CD4-positive, alpha-beta T cell treated with Interleukin-4 for 4 hours (primary cell): ENCODE measurements around the gene MPPED2.

Experiments used
- DNase-seq: peaks from one replicate; pipeline ENCODE4 v3.0.0-alpha.2; 2020

Gene MPPED2

DNA sequence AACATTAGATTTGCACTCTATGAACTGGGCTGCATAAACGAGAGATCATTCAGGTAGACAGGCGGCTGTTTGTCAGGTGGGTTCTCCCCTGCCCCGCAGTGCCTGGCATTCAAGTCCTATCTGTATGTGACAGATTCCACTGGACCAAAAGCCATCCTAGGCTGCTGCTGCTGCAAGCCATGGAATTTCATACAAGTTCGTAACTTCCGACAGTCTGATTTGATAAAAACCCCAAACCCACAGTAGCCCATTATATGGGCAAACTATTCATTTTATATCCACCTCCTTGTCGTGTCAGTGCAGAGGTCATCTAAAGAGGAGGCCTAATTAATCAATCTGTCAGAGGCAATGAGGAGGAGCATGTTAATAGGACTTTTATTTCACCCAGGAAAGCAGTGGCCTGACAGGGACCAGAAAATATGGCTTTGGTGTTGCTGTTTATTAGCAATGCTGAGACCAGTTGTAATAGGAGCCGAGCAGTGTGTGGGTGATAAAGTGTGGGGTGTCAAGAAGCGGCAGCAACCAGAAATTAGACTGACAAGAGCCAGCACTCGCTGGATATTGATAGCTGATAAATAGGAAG, 139.0 kb downstream of the MPPED2 start:
- DNase-seq = no peak

DNA sequence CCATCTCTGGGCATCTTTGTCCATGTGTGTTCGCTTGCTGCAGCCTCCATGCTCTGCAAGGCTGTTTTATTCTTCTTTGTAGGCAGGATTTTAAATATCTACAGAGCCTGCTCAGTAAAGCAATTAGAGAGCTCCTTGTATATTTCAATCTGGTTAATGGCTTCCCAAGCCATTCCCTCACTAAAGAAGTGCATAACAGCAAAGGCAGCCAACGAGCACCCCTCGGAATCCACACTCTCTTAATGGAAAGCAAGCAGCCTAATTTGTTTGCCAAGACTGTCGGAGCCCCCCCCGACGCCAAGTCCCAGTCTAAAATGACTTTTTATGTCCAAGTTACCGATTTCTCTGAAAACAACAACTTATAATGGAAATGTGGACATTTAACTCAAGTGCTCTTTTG, 139.6 kb downstream of the MPPED2 start:
- DNase-seq = no peak

DNA sequence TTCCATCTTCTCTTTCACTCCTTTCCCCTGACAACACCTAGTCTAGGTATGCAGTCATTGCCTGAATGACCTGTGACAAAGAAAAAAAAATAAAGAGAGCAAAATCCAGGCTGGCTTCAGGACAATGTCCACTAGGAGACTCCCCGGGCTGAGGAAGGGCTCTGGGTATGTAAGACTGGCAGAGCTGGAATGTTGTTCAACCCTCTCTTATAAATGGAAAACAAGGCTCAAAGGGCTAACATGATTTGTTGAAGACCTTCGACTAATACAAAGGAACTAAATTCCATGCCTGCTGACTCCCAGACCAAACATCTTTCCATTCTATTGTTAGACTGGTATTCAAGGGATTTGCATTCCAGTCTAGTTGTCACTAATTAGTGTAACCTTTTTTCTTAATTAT, 141.1 kb downstream of the MPPED2 start:
- no peak for DNase-seq

DNA sequence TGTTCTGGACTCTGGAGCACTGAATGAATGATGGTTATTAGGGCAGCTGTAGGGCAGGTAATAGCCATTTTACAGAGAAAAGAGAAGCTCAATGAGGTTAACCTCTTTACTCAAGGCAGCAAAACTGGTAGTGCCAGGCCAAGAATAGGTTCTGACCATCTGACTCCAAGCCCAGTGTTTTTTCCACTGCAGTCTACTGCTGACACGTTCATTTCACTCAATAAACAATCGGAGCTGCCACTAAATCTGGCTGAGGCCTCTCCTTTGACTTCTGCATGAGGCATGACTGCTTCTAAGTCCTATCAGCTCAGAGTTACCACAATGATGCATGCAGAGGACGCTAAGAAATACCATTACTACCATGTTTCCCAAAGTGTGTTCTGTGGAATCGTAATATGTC, 145.6 kb downstream of the MPPED2 start:
- no peak for DNase-seq

DNA sequence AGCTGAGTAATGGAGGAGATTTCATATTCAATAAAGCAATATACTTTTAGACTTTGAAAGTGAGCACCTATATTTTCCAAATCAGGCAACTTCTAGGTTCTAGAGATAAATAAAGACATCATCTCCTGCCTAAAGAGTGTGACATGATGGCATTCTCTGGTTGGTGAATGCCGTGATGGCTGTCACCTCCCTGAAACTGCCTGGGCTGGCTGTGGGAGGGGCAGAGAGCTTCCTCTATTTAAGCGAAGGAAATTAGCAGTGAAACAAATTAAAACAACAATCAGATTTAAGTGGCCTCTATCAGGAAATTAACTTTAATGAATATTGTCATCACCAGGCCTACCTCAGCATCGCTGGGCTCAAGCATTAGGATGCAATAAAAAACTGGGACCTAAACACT, 149.4 kb downstream of the MPPED2 start:
- DNase-seq = no peak

DNA sequence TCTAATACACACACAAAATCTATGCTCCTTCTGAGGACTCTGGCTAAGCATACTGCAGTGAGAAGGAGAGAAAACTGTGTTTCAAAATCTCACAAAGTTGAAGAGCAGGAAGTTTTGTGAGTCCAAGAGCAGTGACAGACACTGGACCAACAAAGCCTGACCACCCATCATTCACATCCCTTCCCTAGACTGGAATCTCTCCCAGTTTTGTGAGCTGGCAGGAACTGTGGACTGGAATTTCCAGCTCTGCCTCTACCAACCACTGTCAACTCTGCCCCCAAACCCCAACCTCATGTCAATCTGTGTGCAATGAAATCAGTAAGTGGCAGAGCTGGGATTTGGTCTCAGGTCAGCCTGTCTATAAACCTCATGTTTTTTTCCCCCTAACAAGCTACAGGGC, 150.7 kb downstream of the MPPED2 start:
- no peak for DNase-seq

DNA sequence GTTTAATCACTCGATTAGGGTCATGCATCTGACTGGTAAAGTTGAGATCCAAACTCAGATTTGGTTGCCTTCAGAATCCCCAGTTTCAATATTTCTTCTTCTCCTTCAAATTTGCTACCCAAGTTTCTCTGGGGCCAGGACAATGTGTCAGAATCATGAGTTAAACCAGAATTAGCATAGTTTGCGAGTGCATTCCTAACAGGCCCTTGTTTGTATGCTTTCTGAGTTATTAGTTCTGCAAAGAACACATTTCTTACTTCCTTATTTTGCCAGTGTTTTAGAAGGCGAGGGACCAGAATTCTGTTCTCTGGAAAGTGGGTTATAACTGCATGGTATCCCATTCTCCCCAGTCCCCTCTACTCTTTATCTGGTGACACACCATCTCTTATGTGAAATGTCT, 151.3 kb downstream of the MPPED2 start:
- no peak for DNase-seq

DNA sequence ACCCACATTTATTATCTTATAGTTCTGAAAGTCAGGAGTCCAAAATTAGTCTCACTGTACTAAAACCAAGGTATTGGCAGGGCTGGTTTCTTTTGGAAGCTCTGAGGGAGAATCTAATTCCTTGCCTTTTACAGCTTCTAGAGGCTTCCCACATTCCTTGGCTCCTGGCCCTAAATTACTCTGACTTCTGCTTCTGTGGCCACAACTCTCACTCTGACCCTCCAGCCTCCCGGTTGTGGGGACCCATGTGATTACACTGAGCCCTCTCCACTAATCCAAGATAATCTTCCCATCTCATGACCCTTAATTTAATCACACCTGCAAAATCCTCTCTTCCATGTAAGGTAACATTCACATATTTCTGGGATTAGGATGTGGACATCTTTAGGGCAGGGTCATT, 152.3 kb downstream of the MPPED2 start:
- DNase-seq = no peak

DNA sequence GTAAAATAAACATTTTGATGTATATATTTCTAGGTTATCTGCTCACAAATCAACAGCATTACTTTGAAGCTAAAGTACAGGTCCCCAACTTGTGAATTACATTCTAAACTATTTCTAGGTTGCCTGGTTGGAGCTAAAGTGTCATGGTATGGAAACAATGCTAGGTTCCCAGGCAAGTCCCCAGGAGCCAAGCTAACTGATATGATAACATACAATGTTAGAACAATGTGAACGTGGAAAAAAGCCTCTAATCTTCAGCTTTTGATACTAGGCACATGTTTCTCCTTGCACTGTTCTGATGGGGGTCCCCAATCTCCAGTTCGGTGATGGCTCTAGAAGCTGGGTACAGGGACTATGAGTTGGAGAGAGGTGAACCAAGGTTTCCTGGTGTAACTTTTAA, 153.4 kb downstream of the MPPED2 start:
- no peak for DNase-seq

DNA sequence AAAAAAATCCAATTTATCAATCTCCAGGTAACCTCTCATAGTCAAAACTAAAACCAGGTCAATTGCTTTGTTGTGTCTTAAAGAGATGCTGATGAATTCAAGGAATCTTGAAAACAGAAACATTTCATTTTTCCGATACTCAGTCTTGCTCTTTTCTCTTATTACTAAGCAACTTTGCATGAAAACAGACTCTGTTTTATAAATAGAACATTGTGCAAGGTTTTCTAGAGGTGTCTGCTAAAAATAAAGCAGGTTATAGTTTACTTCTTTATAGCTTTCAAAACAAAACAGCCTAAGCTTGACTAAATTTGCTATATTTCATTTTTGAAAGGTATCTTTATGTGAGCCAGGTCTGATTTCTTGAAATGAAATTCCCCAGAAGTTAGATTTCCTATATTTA, 154.0 kb downstream of the MPPED2 start:
- DNase-seq = no peak

DNA sequence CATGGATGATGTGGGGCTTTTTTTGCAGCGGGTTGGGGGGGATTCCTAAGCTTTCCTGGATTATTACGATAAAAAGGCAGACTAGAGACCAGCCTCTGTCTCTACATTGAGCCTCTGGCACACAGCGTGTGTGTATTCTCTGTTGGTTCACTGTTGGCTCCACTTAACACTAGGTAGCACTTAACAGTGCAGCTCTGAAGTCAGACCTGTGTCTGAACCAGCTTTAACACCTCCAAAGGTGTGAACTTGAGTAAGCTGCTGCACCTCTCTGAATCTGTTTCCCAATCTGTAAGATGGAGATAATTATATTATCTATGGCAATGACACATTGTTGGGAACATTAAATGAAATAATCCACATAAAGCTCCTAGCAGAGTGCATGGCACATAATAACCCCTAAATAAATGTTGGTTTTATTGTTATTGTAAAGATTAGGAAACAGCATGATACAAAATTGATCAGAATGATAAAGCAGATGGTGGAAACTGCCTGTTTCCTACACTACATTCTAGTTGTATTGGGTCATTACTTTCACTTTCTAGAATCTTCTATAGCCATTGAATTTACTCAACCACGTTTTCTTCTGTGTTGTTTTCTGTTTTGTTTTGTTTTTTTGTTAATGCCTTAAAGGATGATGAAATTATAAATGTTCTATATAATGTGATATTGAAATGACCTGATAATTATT, 154.9 kb downstream of the MPPED2 start:
- no peak for DNase-seq

DNA sequence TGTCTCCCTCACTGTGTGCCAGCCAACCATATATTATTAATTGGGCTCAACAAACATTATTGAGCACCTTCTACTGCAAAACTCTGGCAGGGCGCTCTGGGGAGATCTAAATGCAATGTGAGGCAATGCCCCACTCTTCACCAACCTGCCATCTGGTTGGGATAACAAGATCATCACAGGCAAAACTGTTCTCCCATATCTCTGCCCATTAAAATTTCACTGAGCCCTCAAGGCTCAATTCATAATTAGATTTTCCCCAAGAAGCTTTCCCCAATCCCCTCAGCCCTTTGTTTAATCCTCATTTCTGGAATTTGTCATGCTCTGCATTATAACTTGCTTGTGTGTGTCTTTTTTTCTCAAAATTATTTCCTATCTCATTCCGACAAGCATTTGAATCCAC, 156.6 kb downstream of the MPPED2 start:
- DNase-seq = no peak

DNA sequence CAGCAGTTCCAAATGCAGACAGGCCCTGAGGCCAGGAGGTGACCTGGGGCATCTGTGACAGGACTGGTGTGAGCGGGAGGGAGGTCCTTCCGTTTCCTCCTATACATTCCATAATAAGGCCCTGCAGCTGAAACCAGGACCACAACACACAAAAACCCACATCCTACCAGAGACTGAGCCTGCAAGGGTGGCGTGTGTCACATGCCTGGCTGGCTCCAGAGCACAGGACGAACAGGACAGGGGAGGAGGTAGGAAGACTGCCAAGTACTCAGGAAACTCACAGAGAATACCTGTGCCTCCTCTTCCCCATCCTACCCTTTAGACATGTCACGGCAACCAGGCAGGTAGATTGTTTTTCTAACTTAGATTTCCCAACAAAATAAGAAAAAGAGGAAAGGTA, 159.4 kb downstream of the MPPED2 start:
- no peak for DNase-seq

DNA sequence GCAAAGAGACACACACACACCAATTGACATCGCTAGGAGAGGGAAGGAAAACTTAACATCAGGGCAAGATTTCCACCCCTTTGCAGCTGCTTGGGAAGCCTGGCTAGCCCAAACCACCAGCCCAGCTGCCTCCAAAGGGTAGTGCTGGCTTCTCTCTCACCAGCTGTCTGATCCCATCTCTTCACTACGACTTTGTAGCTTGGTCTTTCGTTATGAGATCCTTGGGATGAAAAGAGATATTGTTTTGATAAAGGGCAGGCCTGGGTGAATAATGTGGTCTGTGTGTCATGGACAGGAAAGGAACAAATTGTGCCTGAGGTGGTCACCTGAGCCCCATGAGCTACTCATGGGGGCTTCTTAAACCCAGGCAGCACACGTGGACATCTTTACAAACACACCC, 161.3 kb downstream of the MPPED2 start:
- DNase-seq = no peak

DNA sequence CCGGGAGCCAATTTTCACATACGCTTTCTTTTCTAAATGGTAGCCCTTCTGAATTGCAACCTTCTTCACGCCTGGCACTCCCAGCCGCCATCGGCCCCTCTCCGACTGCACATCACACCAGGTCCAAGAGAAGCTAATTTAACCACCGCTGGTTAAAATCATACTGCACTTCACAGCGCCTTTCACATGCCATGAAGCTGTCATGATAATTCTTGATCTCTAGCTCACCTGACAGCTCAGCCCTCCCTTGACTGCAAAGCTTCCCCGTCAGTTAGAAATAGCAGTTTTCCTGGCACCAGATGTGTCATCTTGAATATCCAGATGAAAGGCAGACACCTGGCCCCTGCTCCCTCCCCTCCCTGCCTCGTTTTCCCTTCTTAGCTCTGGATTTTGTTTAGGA, 161.8 kb downstream of the MPPED2 start:
- DNase-seq = no peak

DNA sequence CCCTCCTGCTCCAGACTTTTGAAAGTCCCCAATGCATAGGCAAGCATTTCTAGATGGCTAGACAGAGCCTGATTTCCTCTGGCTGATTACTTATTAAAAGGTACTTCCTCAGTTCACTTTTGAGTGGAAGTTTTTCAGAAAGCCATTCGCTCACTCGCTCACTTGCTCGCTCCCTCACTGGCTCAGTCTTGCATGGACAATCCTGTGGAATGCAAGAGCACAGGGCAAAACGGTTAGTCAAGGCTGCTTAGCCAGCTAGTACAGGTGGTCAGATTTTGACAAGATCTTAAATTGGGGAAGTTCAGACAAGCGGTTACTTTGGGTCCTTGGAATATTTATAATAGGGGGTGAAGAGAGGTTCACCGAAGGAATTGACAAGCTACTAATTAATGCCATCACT, 162.3 kb downstream of the MPPED2 start:
- DNase-seq = no peak

DNA sequence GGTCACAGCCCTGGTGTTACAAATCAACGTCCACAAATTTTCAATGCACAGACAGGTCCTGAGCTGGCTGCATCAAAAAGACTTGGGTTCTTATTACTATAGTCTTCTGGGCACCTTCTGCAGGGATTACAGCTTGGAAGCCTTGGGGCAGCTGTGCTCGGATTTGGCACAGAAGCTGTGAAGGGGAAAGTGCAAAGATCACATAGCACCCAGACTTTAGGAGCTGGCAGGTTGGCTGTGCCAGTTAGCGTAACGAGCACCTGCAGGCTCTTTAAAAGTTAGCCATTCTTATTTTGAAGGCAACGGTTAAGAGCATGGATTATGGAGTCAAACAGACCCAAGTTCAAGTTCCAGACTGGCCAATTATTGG, 162.9 kb downstream of the MPPED2 start:
- DNase-seq = no peak

DNA sequence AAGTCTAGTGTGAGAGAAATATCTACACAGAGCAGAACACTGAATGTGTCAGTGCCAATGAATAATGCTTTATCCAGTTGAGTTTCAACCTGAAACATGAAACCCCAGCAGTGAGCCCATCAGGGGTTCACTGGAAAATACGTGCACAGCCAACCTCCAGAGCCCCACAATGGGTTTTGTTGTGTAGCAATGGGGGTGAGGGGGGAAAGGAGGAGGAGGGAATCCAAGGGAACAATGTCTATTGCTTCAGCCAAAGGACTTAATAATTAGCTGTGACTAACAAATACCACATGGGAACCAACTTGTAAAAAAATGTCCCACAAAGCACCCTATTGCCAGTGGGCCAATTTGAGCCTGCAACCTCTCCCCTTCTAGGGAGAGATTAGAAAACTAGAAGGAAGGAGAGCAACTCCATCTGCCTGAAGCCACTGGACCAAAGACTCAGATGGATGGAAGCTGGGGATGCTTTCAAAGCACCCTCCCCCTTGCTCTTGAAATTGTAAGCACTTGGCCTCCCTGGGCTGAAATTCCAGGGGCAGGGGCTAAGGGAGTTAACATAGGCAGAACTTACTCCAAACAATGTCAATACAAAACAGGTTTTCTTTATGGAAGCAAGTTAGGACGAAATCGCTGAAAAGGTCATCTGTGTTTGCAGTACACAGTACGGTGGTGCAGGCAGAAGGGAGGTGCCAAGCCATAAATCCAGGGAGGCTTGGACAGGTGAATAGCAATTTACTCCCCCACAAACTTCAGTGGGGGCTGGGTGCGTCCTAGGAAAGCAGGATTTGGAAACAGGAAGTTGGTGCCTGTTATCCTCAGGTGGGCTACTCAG, 163.5 kb downstream of the MPPED2 start:
- DNase-seq = no peak

DNA sequence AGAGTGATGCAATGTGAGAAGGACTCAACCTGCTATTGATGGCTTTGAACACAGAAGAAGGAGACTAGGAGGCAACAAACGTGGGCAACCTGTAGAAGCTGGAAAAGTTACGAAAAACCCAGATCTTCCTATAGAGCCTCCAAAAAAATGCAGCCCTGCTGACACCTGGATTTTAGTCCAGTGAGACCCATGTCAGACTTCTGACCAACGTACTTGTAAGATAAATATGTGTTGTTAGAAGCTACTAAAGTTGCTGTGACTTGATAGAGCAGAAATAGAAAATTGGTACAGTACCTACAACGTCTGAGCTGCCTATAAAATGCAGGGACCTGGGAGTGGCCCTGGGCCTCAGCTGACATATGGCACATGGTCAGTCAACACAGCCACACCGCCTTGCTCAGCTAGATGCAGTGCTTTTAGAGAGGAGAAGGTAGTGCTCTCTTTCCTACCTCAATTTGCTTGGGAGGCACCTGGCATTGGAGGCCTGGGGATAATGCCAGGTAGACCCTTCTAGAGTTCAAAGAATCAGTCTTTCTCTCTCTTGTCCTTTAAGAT, 165.8 kb downstream of the MPPED2 start:
- no peak for DNase-seq

DNA sequence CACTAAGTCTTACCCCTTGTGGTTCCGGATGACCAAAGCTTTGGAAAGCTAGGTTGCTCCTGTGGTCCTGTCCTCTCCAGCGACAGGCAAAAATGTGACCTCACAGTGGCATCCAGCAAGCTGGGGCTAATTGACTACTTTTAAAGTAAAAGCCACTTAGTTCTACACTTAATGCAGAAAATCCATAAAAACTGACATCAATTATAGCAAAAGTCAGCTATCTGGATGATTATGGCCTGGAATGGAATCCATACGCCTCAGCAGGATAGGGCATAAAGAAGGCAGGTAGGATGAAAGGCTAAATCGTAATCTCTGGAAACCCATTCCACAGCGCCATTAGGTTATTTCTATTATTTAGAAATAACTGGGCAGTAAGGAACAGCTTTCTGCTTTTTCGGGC, 171.3 kb downstream of the MPPED2 start:
- DNase-seq = no peak

DNA sequence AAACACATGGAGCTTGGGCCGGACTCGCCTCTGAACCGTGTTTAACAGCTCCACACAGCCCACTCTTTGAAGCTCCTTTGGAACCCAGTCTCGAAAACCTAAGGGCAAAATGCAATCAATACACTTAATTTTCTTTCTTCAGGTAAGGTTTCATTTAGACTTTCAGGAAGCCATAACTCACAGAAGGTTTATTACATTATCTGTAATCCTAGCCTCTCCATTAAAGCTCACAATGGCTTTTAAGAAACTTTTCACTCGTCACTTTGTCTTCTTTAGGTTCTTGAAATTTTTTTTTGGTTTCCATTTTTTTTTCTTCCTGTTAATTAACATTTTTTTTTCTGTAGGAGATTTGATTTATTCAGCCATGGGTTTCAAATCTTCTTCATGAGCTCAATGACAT, 171.9 kb downstream of the MPPED2 start:
- DNase-seq = no peak

DNA sequence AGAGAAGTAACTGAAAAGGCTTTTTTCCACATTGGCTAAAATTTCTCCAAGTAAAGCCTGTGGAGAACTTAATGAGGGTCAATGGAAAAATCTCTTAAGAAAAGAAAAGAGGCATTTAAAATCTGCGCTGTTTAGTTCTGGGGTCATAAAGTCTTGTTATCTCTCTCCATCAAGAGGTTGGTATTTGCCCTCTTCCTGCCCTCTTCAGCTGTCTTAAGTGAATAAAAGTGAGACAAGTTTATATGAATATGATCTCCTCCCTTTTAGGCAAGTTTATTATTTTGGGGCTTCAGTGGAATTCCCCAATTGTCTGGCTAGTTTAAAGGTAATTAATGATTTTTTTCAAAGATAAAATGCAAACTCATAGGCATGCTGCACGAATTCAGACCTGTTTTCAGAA, 173.6 kb downstream of the MPPED2 start:
- no peak for DNase-seq

DNA sequence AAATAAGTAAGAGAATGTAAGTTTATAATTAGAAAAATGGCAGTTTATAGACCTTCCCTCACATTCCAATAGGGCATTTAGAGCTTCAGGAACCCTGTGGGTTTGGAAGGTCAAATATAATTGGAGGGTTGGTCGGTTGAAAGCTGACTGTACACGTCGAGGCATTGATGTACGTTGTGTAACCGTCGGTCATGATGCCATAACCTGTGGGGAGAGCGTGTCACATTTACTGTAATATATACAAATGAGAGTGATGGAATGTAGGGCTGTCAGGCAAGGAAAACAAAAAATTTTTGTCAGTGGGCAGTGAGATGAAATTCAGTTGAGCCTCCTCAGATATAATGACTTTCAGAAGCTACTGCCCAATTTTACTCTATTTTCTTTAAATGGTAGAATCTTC, 174.8 kb downstream of the MPPED2 start:
- DNase-seq = no peak
